Measurements from ENCODE around the gene FDXACB1. TPM values are rescaled to one million over a fixed set of nuclear protein-coding genes. Genes with fewer than 3 reads are reported as not detected.

Gene FDXACB1
- 1.0 TPM for polyA plus RNA-seq (2013, experiment 1 of 2)
- polyA plus RNA-seq (2013, experiment 2 of 2) = 0.95 TPM

GRCh38 chr11:111878849-111879636 is at the start of gene FDXACB1, which contains the start of gene CFAP68:
Gene FDXACB1, minus strand, starts transcription at chr11:111879165. Its CDS starts 33 bp downstream, at chr11:111879132.
Gene CFAP68, plus strand, starts transcription at chr11:111879541. Its CDS starts 20 bp downstream, at chr11:111879561.
- Histone ChIP-seq H3K4me1 (ENCODE audit: control insufficient read depth, insufficient read depth, low read depth, low read length) (no peaks in the 10 kb centered on the region), H3K79me1 (replicated peaks; ENCODE audit: low read length, poor library complexity, severe bottlenecking) (no peaks in the 10 kb centered on the region), H3K36me3 (ENCODE audit: control insufficient read depth in 1 of 2, insufficient read depth in 2 of 2, low read depth in 1 of 2, low read length in 2 of 2) (peaks cover 0 to 25% of the 10 kb centered on the region in 2 experiments), H2BK15ac (ENCODE audit: low read depth, poor library complexity, severe bottlenecking) (peak within 1 kb of the TSS; percentile 91), H2AFZ (ENCODE audit: low read depth, low read length) (peak within 1 kb of the TSS; percentile 55), H3K14ac (ENCODE audit: low read length in 2 of 2) (no peak within 1 kb of the TSS), H2BK12ac (ENCODE audit: low read length in 2 of 2) (peak within 1 kb of the TSS in 1 of 2 experiments; percentile 14), H3K27me3 (ENCODE audit: control insufficient read depth in 1 of 2, insufficient read depth in 1 of 2, low read length in 2 of 2) (no peaks in the 10 kb centered on the region), H4K91ac (ENCODE audit: low read length) (peak within 1 kb of the TSS; percentile 16), H3K4me3 (ENCODE audit: insufficient read depth in 1 of 2, low read depth in 1 of 2, low read length in 2 of 2) (peak within 1 kb of the TSS; percentile 61 to 98), H3K18ac (ENCODE audit: low read depth in 1 of 2, low read length in 2 of 2) (peak within 1 kb of the TSS; percentile 49 to 67), H3K4me2 (ENCODE audit: low read length, poor library complexity, severe bottlenecking) (peak within 1 kb of the TSS; percentile 60), H3K27ac (ENCODE audit: low read length, poor library complexity, severe bottlenecking) (peak within 1 kb of the TSS; percentile 69), H2AK5ac (ENCODE audit: low read length, severe bottlenecking) (no peak within 1 kb of the TSS), H3K23ac (ENCODE audit: low read length in 2 of 2) (no peak within 1 kb of the TSS), H4K8ac (ENCODE audit: low read length) (peak within 1 kb of the TSS; percentile 79), H2BK5ac (ENCODE audit: low read depth, low read length, poor library complexity, severe bottlenecking) (no peak within 1 kb of the TSS), H3K9me3 (ENCODE audit: control insufficient read depth, low read length) (no peaks in the 10 kb centered on the region), H3K4ac (ENCODE audit: low read depth in 1 of 2, low read length in 2 of 2) (peak within 1 kb of the TSS; percentile 47 to 63), H2BK120ac (ENCODE audit: low read depth, low read length) (peak within 1 kb of the TSS; percentile 22), H3K9ac (ENCODE audit: low read length) (peak within 1 kb of the TSS; percentile 96)
- WGBS = under 1% methylated on average over 37 of the region's 55 CpGs
- peak; percentile 98 for DNase-seq

- WGBS = 2% methylated on average over 46 of the region's 47 CpGs
- H3K27ac ChIP-seq (ENCODE audit: low read length, poor library complexity, severe bottlenecking) = peak overlapping the region; percentile 86
- no peak overlapping the region for H2BK120ac ChIP-seq (ENCODE audit: low read depth, low read length)
- H2BK5ac ChIP-seq (ENCODE audit: low read depth, low read length, poor library complexity, severe bottlenecking) = peak overlapping the region; percentile 19
- H3K23ac ChIP-seq (ENCODE audit: low read length in 2 of 2) = no peak overlapping the region
- H3K4me1 ChIP-seq (ENCODE audit: control insufficient read depth, insufficient read depth, low read depth, low read length) = peaks cover 13% of the 10 kb centered on the region
- H3K4me2 ChIP-seq (ENCODE audit: low read length, poor library complexity, severe bottlenecking) = peak overlapping the region; percentile 95
- H3K27me3 ChIP-seq (ENCODE audit: control insufficient read depth in 1 of 2, insufficient read depth in 1 of 2, low read length in 2 of 2) = no peaks in the 10 kb centered on the region
- no peak overlapping the region for H2BK15ac ChIP-seq (ENCODE audit: low read depth, poor library complexity, severe bottlenecking)
- peak overlapping the region; percentile 27 for H4K91ac ChIP-seq (ENCODE audit: low read length)
- peak overlapping the region; percentile 90 for H3K9ac ChIP-seq (ENCODE audit: low read length)
- peak overlapping the region in 1 of 2 experiments; percentile 71 for H2BK12ac ChIP-seq (ENCODE audit: low read length in 2 of 2)
- peak overlapping the region; percentile 93 for H2AFZ ChIP-seq (ENCODE audit: low read depth, low read length)
- peak overlapping the region; percentile 24 to 95 for H3K4ac ChIP-seq (ENCODE audit: low read depth in 1 of 2, low read length in 2 of 2)
- peak overlapping the region; percentile 62 for H4K8ac ChIP-seq (ENCODE audit: low read length)
- H3K14ac ChIP-seq (ENCODE audit: low read length in 2 of 2) = peak overlapping the region in 1 of 2 experiments; percentile 55
- H2AK5ac ChIP-seq (ENCODE audit: low read length, severe bottlenecking) = peak overlapping the region; percentile 40
- no peaks in the 10 kb centered on the region for H3K9me3 ChIP-seq (ENCODE audit: control insufficient read depth, low read length)
- DNase-seq = peak; percentile 97
- peak overlapping the region; percentile 90 to 93 for H3K18ac ChIP-seq (ENCODE audit: low read depth in 1 of 2, low read length in 2 of 2)
- H3K4me3 ChIP-seq (ENCODE audit: insufficient read depth in 1 of 2, low read depth in 1 of 2, low read length in 2 of 2) = peak overlapping the region; percentile 50 to 84
- no peaks in the 10 kb centered on the region for H3K79me1 ChIP-seq (replicated peaks; ENCODE audit: low read length, poor library complexity, severe bottlenecking)
- H3K36me3 ChIP-seq (ENCODE audit: control insufficient read depth in 1 of 2, insufficient read depth in 2 of 2, low read depth in 1 of 2, low read length in 2 of 2) = no peaks in the 10 kb centered on the region
Measured at GRCh38 chr11:111926505-111927391, 47.8 kb upstream of the FDXACB1 start.

- Histone ChIP-seq H2BK120ac (ENCODE audit: low read depth, low read length) (no peak overlapping the region), H2BK15ac (ENCODE audit: low read depth, poor library complexity, severe bottlenecking) (no peak overlapping the region), H3K36me3 (ENCODE audit: control insufficient read depth in 1 of 2, insufficient read depth in 2 of 2, low read depth in 1 of 2, low read length in 2 of 2) (no peaks in the 10 kb centered on the region), H2AFZ (ENCODE audit: low read depth, low read length) (no peak overlapping the region), H3K4me2 (ENCODE audit: low read length, poor library complexity, severe bottlenecking) (no peak overlapping the region), H3K9ac (ENCODE audit: low read length) (no peak overlapping the region), H2BK12ac (ENCODE audit: low read length in 2 of 2) (peak overlapping the region in 1 of 2 experiments; percentile 27), H3K23ac (ENCODE audit: low read length in 2 of 2) (no peak overlapping the region), H3K27ac (ENCODE audit: low read length, poor library complexity, severe bottlenecking) (no peak overlapping the region), H3K79me1 (replicated peaks; ENCODE audit: low read length, poor library complexity, severe bottlenecking) (no peaks in the 10 kb centered on the region), H3K4me3 (ENCODE audit: insufficient read depth in 1 of 2, low read depth in 1 of 2, low read length in 2 of 2) (no peak overlapping the region), H3K14ac (ENCODE audit: low read length in 2 of 2) (no peak overlapping the region), H2BK5ac (ENCODE audit: low read depth, low read length, poor library complexity, severe bottlenecking) (no peak overlapping the region), H2AK5ac (ENCODE audit: low read length, severe bottlenecking) (peak overlapping the region; percentile 40), H4K8ac (ENCODE audit: low read length) (peak overlapping the region; percentile 41), H3K27me3 (ENCODE audit: control insufficient read depth in 1 of 2, insufficient read depth in 1 of 2, low read length in 2 of 2) (no peaks in the 10 kb centered on the region), H3K18ac (ENCODE audit: low read depth in 1 of 2, low read length in 2 of 2) (no peak overlapping the region), H3K4ac (ENCODE audit: low read depth in 1 of 2, low read length in 2 of 2) (peak overlapping the region in 1 of 2 experiments; percentile 60), H3K9me3 (ENCODE audit: control insufficient read depth, low read length) (no peaks in the 10 kb centered on the region), H4K91ac (ENCODE audit: low read length) (peak overlapping the region; percentile 16), H3K4me1 (ENCODE audit: control insufficient read depth, insufficient read depth, low read depth, low read length) (peaks cover 13% of the 10 kb centered on the region)
- WGBS = 97% methylated on average over 16 of the region's 16 CpGs
- no peak for DNase-seq
Measured at GRCh38 chr11:111925953-111926352, 47.0 kb upstream of the FDXACB1 start.
